COLO668 (cell line): ENCODE measurements around the gene ANKMY2.

Experiments
- DNase-seq: peaks from one replicate; lab custom pipeline; 2025; ENCODE audit not compliant: unreplicated experiment; lab: John Stamatoyannopoulos, UW

Gene ANKMY2

DNA sequence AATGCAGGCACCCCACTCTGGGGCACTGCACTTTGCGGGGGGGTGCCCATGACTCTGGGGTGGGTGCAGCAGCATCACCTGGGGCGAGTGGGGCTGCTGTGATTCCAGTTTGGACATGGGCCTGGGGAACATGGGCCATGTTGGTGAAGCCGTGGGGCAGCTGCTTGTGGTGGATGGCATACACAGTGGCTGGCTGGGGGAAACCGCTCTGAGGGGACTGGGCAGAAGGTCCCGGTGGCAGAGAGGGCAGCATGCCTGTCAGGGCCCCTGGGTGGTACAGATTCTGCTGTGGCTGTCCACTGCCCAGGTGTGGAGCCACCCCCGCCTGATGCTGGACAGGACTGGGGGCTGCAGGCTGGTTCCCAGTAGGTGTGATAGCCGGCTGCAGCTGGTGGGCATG is 61.7 kb downstream of the ANKMY2 start:
- DNase-seq, result no peak

GRCh38 chr7:16581286-16581685 is 64.3 kb downstream of the ANKMY2 start:
- DNase-seq, result no peak

DNA sequence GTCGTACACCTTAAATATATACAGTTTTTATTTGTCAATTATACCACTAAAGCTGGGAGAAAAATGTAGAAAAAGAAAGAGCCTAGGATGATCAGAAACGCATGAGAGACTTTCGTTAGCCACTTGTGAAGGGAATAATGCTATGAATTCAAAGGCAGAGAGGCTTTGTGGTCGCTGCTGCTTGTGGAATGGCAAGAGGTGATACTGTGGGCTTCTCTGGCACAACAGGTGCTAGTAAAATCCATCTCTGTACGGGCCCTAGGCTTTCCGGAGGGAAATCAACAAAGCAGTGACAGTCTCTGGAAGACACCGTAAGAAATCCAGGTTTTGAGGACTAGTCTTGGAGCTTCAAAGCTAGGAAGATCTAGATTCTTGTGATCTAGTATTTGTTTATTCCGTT is 66.3 kb downstream of the ANKMY2 start:
- DNase-seq, result no peak

GRCh38 chr7:16571941-16572340 is 73.6 kb downstream of the ANKMY2 start:
- no peak for DNase-seq

GRCh38 chr7:16564909-16565426 is 80.6 kb downstream of the ANKMY2 start:
- DNase-seq, result peak; percentile 22

- DNase-seq, result no peak
Measured at GRCh38 chr7:16564023-16564380, 81.6 kb downstream of the ANKMY2 start.

DNA sequence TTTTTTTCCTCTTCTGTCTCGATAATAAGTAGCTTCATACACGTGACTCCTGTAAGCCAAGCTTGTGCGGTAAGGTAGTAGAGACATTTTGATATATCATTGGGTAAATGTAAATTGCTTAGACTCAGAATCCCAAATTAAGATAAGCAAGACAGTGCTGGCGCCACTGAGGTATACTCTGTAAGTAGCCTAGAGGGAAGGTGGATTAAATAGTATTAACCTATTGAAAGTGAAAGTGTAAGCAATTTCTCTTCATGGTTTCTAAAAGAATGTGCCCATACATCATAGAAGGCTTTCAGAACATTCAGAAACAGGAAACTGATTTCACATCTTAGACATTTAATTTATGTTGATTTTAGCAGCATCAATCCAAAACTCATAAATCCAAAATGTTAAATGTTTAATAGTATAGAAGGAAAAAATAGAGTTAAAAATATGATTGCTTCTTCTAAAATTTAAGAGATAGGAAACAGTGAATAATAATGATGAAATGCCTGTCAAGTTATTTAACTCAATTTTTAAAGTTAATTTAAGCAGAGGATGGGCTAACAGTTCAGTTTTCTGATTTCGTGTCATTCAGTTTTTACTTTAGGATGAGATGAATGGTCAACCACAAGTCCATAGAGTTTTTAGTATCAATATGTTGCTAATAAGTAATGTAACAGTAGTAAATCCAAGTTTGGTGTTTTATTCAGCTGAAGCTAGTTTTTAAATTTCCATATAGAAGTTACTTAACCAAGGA is 82.1 kb downstream of the ANKMY2 start:
- DNase-seq, result no peak

- no peak for DNase-seq
Measured at GRCh38 chr7:16562456-16563220, 82.9 kb downstream of the ANKMY2 start.

DNA sequence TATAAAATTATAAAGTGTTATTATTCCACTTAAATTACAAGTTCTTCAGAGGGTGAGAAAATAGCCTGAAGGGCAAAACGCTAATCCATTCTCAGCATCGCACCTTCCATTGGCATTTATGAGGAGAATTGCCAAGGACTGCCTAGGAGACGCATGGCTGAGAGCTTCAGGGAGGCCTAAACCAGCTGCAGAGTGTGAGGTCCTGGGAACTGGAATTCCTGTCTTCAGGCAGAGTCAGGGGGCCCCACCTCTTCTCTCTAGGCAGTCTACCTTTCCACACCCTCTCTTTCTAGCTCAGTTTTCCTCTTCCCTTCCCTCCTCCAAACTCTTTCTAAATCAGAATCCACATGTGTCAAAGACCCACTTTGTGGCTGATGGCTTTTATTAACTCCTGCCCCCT is 83.6 kb downstream of the ANKMY2 start:
- DNase-seq, result no peak

DNA sequence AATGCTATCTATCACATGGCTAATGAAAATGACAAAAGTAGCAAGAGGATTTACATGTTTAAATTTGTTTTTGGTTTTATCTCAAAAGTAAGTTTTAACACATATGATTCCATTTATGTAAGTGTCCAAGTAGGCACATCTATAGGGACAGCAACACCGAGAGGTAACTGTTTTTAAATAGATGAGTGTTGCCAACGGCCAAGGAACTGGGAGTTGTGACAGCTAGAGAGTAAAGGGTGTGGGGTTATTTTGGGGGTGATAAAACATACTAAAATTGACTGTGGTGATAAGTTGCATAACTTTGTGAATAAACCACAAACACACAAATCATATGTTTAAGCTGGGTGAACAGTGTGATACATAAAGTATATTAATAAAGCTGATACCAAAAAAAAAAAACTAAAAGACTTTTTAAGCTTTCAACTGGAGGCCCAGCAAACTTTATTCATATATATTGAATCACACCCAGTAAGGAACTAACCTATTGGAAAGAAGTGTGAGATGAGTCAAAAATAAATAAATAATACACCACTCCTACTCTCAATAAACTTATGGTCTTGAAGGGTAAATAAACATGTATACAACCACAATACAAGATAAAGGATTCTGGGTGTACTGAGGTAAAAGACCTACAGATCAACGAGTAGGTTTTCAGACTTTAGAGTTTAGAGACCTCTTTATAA is 85.9 kb downstream of the ANKMY2 start:
- DNase-seq, result no peak

DNA sequence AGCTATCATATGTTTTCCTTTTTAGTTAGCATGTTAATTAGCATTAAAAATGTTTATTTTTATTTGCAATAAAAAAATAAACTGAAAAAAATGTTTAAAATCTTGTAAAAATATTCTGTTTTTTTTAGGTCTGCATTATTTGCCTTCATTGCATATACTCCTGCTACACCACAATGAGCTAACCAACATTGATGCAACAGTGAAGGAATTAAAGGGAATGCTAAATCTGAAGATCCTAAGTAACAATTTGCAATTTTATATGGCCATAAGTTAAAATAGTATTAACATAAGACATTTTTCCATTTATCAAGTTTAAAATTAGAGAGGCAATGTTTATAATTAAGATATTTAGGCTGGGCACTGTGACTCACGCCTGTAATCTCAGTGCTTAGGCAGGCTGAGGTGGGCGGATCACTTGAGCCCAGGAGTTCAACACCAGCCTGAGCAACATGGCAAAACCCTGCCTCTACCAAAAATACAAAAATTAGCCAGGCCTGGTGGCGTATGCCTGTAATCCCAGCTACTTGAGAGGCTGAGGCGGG is 86.7 kb downstream of the ANKMY2 start:
- no peak for DNase-seq

DNA sequence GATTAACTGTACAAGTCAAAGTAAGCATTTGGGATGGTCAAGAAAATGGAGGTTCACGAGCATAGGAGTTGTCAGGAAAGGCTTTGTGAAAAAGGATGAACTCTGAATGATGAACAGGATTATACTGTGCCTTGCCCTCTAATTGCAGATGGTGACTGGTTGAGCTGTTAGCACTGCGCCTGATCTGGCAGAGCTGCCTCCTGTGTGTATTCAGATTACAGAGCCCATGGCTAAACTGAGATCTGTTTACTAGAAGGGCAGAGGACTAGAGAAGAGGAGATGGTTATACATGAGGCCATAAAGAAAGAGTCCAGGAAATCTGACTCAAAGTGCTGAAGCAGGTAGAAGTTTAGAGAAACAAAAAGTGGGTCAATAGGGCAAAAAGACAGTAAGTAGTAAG is 89.2 kb downstream of the ANKMY2 start:
- no peak for DNase-seq

GRCh38 chr7:16554518-16555236 is 90.9 kb downstream of the ANKMY2 start:
- no peak for DNase-seq

DNA sequence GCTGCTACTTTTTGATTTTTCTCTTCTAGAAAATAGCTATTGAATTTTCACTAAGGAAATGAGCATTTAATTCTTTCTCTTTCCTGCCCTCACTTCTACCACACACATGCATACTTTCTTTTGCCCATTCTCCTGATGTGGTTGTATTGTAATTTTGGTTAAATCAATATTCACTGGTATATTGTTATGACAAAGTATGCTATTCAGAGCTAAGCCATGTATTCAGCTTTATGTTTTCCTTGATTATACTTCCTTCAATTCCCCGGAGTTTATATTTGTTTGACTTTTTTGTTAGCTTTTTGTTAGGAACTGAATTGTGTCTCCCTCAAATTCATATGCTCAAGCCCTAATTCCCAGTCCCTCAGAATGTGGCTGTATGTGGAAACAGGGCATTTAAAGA is 94.9 kb downstream of the ANKMY2 start:
- DNase-seq, result no peak
